Esophagus squamous epithelium (tissue), 4 donors: ENCODE results near the gene KRT3.

Experiments used
- POLR2A ChIP-seq, 4 donors: fragments of 450-650 bp; IDR thresholded peaks; one replicate each; pipeline ENCODE4 v1.6.1; 2017; ENCODE audit warnings: antibody characterized with exemption in 4 of 4, mild to moderate bottlenecking in 4 of 4, moderate library complexity in 3 of 4
- TF ChIP-seq, protein P1 (sequence below), 6 experiments: fragments of 450-650 bp in 4 of 6; fragments of 200-600 bp in 2 of 6; sonication (generic) in 2 of 6; IDR thresholded peaks; one replicate each; pipeline ENCODE4 v1.5.1; 2016 to 2019; ENCODE audit warnings: antibody characterized with exemption in 6 of 6, mild to moderate bottlenecking in 4 of 6, moderate library complexity in 4 of 6

DNA sequence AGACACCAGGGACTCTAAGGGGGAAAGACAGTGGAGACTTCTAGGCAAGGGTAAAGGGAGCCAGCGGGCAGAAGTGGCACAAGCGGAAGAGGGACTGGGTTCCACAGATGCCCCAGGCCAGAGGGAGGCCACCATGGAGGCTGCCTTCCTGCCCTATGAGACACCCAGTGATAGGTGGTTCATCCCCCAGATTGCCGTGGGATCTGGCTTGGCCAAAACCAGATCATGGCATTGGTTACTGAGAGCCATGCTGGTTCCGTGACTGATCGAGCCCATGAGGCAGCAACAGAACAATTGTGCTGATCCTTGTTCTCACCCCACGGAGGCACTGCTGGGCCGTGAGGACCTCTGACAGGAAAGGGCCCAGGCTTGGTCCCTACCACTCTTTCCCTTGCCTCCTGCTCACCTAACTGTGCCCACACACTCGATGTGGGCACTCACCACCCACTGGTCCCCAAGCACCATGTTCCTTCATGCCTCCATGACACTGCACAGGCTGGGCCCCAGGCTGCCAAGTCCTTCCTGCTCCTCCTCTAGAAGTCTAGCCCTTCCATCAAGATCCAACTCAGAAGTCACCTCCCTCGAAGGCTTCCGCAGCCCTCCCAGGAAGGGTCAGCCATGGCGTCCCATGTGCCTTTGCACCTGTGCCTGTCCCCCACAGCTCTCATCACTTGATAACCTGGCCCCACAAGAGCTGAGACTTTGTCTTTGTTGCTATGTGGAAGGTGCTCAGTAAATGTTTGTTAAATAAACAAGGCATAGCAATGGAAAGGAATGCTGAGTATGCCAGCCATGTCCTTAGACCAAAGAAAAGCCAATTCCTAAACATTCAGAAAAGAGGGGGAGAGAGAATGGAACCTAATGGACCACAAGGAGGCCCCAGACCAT is 30.9 kb upstream of the KRT3 start:
- TF ChIP-seq, protein P1, sequence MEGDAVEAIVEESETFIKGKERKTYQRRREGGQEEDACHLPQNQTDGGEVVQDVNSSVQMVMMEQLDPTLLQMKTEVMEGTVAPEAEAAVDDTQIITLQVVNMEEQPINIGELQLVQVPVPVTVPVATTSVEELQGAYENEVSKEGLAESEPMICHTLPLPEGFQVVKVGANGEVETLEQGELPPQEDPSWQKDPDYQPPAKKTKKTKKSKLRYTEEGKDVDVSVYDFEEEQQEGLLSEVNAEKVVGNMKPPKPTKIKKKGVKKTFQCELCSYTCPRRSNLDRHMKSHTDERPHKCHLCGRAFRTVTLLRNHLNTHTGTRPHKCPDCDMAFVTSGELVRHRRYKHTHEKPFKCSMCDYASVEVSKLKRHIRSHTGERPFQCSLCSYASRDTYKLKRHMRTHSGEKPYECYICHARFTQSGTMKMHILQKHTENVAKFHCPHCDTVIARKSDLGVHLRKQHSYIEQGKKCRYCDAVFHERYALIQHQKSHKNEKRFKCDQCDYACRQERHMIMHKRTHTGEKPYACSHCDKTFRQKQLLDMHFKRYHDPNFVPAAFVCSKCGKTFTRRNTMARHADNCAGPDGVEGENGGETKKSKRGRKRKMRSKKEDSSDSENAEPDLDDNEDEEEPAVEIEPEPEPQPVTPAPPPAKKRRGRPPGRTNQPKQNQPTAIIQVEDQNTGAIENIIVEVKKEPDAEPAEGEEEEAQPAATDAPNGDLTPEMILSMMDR (IDR thresholded peaks at IDR 0.05), result no peak
- no peak for TF ChIP-seq POLR2A (IDR thresholded peaks at IDR 0.05)
